Activated B cell treated with CpG ODN at 0.5 μM for 24 hours (primary cell): Measurements from ENCODE around the gene CDRT15. TPM values are rescaled to one million over a fixed set of nuclear protein-coding genes. Genes with fewer than 3 reads are reported as not detected.
"Not testable (repeated sequence)": the region's sequence is repeated elsewhere in the genome, so short reads cannot be mapped to it uniquely, and the experiment has no call there.

ENCODE experiments used
- ATAC-seq: fragments of 200-7000 bp; cut with Tn5 transposase; one replicate; pipeline ENCODE4 v1.10.0; 2021; ENCODE audit warnings: low read depth, mild to moderate bottlenecking, moderate library complexity
- CTCF ChIA-PET: fragments of 350-600 bp; sonication (Branson Sonifier 250); formaldehyde crosslinking; loops from one replicate; lab custom pipeline; 2021; ENCODE audit warnings: antibody characterized with exemption; lab: Charles Lee
- POLR2A ChIA-PET: fragments of 350-600 bp; sonication (Branson Sonifier 250); formaldehyde crosslinking; loops from one replicate; lab custom pipeline; 2021; ENCODE audit warnings: antibody characterized with exemption; lab: Charles Lee
- DNase-seq: peaks from one replicate; pipeline ENCODE4 v3.0.0; 2022
- H3K27ac Mint-ChIP-seq: one replicate; pipeline ENCODE4 v1.8.0; 2020; ENCODE audit warnings: mixed read lengths
- H3K27me3 Mint-ChIP-seq: one replicate; pipeline ENCODE4 v1.8.0; 2021; ENCODE audit warnings: mixed read lengths
- H3K36me3 Mint-ChIP-seq: one replicate; pipeline ENCODE4 v1.8.0; 2021; ENCODE audit warnings: low read depth, mixed read lengths
- H3K4me1 Mint-ChIP-seq: one replicate; pipeline ENCODE4 v1.8.0; 2021; ENCODE audit warnings: mixed read lengths
- H3K4me3 Mint-ChIP-seq: one replicate; pipeline ENCODE4 v1.8.0; 2020; ENCODE audit warnings: mild to moderate bottlenecking, mixed read lengths
- H3K9me3 Mint-ChIP-seq: one replicate; pipeline ENCODE4 v1.8.0; 2020; ENCODE audit warnings: mixed read lengths
- intact Hi-C: fragments of 100-400 bp; cut with micrococcal nuclease; formaldehyde crosslinking; loops from one replicate; pipeline ENCODE4 v1.15.1; 2024
- total RNA-seq: library from RNA; stranded (reverse); gene quantifications from 2 replicates; pipeline ENCODE4 v1.2.3, GENCODE V29; 2022
- TF ChIP-seq, protein P1 (sequence below): fragments of 200-600 bp; IDR thresholded peaks from one replicate; pipeline ENCODE4 v1.8.0; 2022; ENCODE audit warnings: antibody characterized with exemption, mild to moderate bottlenecking

The CDRT15 gene
- total RNA-seq: not detected in 2 replicates

- H3K4me3 Mint-ChIP-seq, ATAC-seq, H3K36me3 Mint-ChIP-seq, CTCF ChIA-PET, intact Hi-C loops, H3K27me3 Mint-ChIP-seq, DNase-seq, POLR2A ChIA-PET, H3K27ac Mint-ChIP-seq, H3K4me1 Mint-ChIP-seq, H3K9me3 Mint-ChIP-seq: not testable (repeated sequence)
Observed at GRCh38 chr17:14236762-14237161, at the start of gene CDRT15. CDRT15 (minus strand) TSS chr17:14236862; CDS start chr17:14236833, 29 bp downstream.

- Mint-ChIP-seq H3K27me3 (peaks cover 41% of the 10 kb centered on the region), H3K4me3 (no peak overlapping the region), H3K36me3 (no peaks in the 10 kb centered on the region), H3K27ac (no peak overlapping the region), H3K9me3 (no peaks in the 10 kb centered on the region), H3K4me1 (no peaks in the 10 kb centered on the region)
- no peak for ATAC-seq
- DNase-seq: no peak
- CTCF ChIA-PET: no interaction called here
- POLR2A ChIA-PET: no interaction called here
- intact Hi-C loops: no loop called here
- TF ChIP-seq, protein P1, sequence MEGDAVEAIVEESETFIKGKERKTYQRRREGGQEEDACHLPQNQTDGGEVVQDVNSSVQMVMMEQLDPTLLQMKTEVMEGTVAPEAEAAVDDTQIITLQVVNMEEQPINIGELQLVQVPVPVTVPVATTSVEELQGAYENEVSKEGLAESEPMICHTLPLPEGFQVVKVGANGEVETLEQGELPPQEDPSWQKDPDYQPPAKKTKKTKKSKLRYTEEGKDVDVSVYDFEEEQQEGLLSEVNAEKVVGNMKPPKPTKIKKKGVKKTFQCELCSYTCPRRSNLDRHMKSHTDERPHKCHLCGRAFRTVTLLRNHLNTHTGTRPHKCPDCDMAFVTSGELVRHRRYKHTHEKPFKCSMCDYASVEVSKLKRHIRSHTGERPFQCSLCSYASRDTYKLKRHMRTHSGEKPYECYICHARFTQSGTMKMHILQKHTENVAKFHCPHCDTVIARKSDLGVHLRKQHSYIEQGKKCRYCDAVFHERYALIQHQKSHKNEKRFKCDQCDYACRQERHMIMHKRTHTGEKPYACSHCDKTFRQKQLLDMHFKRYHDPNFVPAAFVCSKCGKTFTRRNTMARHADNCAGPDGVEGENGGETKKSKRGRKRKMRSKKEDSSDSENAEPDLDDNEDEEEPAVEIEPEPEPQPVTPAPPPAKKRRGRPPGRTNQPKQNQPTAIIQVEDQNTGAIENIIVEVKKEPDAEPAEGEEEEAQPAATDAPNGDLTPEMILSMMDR: no peak
Observed at GRCh38 chr17:14282726-14283125, 46.1 kb upstream of the CDRT15 start.

- TF ChIP-seq, protein P1: no peak
- POLR2A ChIA-PET: no interaction called here
- no peak for ATAC-seq
- Mint-ChIP-seq H3K27ac (no peak overlapping the region), H3K36me3 (no peaks in the 10 kb centered on the region), H3K27me3 (peaks cover 49% of the 10 kb centered on the region), H3K4me1 (no peaks in the 10 kb centered on the region), H3K4me3 (no peak overlapping the region), H3K9me3 (no peaks in the 10 kb centered on the region)
- intact Hi-C loops: no loop called here
- CTCF ChIA-PET: no interaction called here
- no peak for DNase-seq
Observed at GRCh38 chr17:14281530-14281929, 44.9 kb upstream of the CDRT15 start.

DNA sequence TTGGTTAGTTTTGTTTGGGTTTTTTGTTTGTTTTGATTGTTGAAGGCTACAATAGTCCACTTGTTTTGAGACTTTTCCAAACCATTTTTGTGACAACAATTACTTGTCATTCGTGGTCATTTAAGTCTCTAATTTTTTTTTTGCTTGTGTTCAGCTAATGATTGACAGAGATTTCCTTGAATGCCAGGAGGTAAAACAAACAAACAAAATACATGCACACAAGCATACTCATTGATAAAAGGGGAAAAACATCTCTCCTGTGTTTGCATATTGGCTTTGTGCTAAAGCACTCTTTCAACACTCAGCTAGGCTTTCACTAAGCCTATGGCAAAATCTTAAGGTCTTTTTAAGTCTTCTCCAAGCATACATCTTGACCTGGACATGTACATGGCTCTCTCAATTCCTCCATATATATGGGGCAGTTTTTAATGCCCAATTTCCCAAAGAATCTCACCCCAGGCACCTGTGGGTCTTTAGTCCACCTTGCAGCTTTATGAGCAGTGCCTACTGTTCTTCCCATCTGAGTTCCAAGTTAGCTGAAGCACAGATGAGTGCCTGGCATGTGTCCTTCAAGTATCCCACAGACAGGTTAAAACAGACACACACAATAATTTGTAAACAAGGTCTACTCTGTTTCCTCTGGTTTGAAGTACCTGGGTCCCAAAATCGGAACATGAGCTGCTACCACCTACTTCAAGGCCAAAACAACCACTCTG lies 40.0 kb upstream of the CDRT15 start:
- Mint-ChIP-seq H3K4me3 (no peak overlapping the region), H3K36me3 (no peaks in the 10 kb centered on the region), H3K9me3 (peaks cover 9% of the 10 kb centered on the region), H3K27ac (no peak overlapping the region), H3K4me1 (no peaks in the 10 kb centered on the region), H3K27me3 (peaks cover 37% of the 10 kb centered on the region)
- TF ChIP-seq, protein P1: no peak
- ChIA-PET CTCF (no interaction called here), POLR2A (no interaction called here)
- no peak for ATAC-seq
- intact Hi-C loops: no loop called here
- no peak for DNase-seq

GRCh38 chr17:14270508-14270907 lies 33.8 kb upstream of the CDRT15 start:
- DNase-seq (no peak), ATAC-seq (no peak)
- Mint-ChIP-seq H3K4me1 (no peaks in the 10 kb centered on the region), H3K4me3 (no peak overlapping the region), H3K36me3 (no peaks in the 10 kb centered on the region), H3K9me3 (peaks cover 9% of the 10 kb centered on the region), H3K27me3 (peaks cover 15% of the 10 kb centered on the region), H3K27ac (no peak overlapping the region)
- TF ChIP-seq, protein P1: no peak
- ChIA-PET CTCF (interaction anchor here (1.0 kb wide), 1 partner anchor 656 kb away, joined by 3 read pairs; no protein-coding TSS in a partner anchor), POLR2A (no interaction called here)
- intact Hi-C loops: no loop called here
